Measurements from ENCODE around the gene TEX264.

The TEX264 gene

GRCh38 chr3:51680663-51681230 is 9.7 kb downstream of the TEX264 start:
- no peak for DNase-seq (ENCODE audit: low read depth)
- H3K4me3 ChIP-seq (ENCODE audit: low read depth, low read length) = no peak overlapping the region
- TF ChIP-seq CTCF (conservative IDR thresholded peaks at IDR 0.05; ENCODE audit: low read depth, low read length) = no peak

- DNase-seq (ENCODE audit: low read depth) = peak; percentile 15
Observed at GRCh38 chr3:51681453-51681852, 10.4 kb downstream of the TEX264 start.

GRCh38 chr3:51682079-51682478 is 11.0 kb downstream of the TEX264 start:
- no peak overlapping the region for H3K4me3 ChIP-seq (ENCODE audit: low read depth, low read length)
- peak; percentile 94 for DNase-seq (ENCODE audit: low read depth)
- TF ChIP-seq CTCF (conservative IDR thresholded peaks at IDR 0.05; ENCODE audit: low read depth, low read length) = peak; percentile 88

More at GRCh38 chr3:51681453-51681852, 10.4 kb downstream of the TEX264 start:
- no peak for TF ChIP-seq CTCF (conservative IDR thresholded peaks at IDR 0.05; ENCODE audit: low read depth, low read length)
- no peak overlapping the region for H3K4me3 ChIP-seq (ENCODE audit: low read depth, low read length)

DNA sequence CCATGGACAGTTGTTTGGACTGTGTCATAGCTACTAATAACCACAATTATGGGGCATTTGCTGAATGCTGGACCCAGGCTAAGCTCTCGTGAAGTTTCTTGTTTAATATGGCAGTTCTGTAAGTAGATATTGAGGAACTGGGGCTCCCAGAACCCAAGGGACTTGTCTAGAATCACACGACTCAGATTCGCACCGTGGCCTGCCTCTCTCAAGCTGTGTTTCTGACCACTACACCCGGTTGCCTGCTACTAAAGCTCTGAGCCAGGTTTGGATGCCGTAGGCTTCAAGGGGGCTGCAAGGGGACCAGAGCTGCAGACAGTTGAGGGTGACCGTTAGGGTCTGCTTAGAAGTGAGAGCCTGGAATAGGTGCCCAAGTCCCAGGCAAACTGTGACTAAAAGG is 11.5 kb downstream of the TEX264 start:
- H3K4me3 ChIP-seq (ENCODE audit: low read depth, low read length) = no peak overlapping the region
- no peak for DNase-seq (ENCODE audit: low read depth)
- TF ChIP-seq CTCF (conservative IDR thresholded peaks at IDR 0.05; ENCODE audit: low read depth, low read length) = no peak

- TF ChIP-seq CTCF (conservative IDR thresholded peaks at IDR 0.05; ENCODE audit: low read depth, low read length) = no peak
- no peak for DNase-seq (ENCODE audit: low read depth)
- H3K4me3 ChIP-seq (ENCODE audit: low read depth, low read length) = no peak overlapping the region
Observed at GRCh38 chr3:51683566-51683965, 12.5 kb downstream of the TEX264 start.

- DNase-seq (ENCODE audit: low read depth) = no peak
- no peak overlapping the region for H3K4me3 ChIP-seq (ENCODE audit: low read depth, low read length)
- no peak for TF ChIP-seq CTCF (conservative IDR thresholded peaks at IDR 0.05; ENCODE audit: low read depth, low read length)
Observed at GRCh38 chr3:51684971-51685751, 14.1 kb downstream of the TEX264 start.

GRCh38 chr3:51686056-51686455 is 15.0 kb downstream of the TEX264 start:
- H3K4me3 ChIP-seq (ENCODE audit: low read depth, low read length) = no peak overlapping the region
- TF ChIP-seq CTCF (conservative IDR thresholded peaks at IDR 0.05; ENCODE audit: low read depth, low read length) = no peak
- DNase-seq (ENCODE audit: low read depth) = no peak
